Urinary bladder (tissue), 4 donors: ENCODE results near the gene RHBDL1. TPM values are rescaled to one million over a fixed set of nuclear protein-coding genes. Genes with fewer than 3 reads are reported as not detected.
A peak's percentile ranks its signal among the peaks of the same experiment; 100 is the strongest.

Experiments
- DNase-seq: peaks from one replicate; pipeline ENCODE4 v3.0.0-alpha.2; 2015; ENCODE audit errors: extremely low spot score
- H3K27ac ChIP-seq: one replicate; pipeline ENCODE4 v1.5.1; 2013; ENCODE audit warnings: low read depth, mild to moderate bottlenecking, moderate library complexity
- H3K36me3 ChIP-seq: one replicate; pipeline ENCODE4 v1.6.1; 2013; ENCODE audit warnings: mild to moderate bottlenecking, moderate library complexity; ENCODE audit not compliant: insufficient read depth
- H3K4me1 ChIP-seq: one replicate; pipeline ENCODE4 v1.6.1; 2013; ENCODE audit warnings: mild to moderate bottlenecking, moderate library complexity; ENCODE audit not compliant: insufficient read depth
- H3K4me3 ChIP-seq: one replicate; pipeline ENCODE4 v1.5.1; 2013; ENCODE audit warnings: low read depth, low read length
- WGBS: extraction: QIAGEN DNeasy Blood & Tissue Kit; methylation state at CpG from one replicate; pipeline ENCODE4 v1.1.7; 2013; 5-methylcytosine and 5-hydroxymethylcytosine counted together
- polyA plus RNA-seq: library from polyadenylated mRNA; stranded (reverse); fragments of 200-250 nt; gene quantifications from one replicate; pipeline ENCODE4 v1.2.3, GENCODE V29; 2013
- total RNA-seq: library from RNA; depleted of rRNA; stranded (reverse); fragments of >200 nt; gene quantifications from one replicate; pipeline ENCODE4 v1.2.3, GENCODE V29; 2014
- donor health status: healthy with polysubstance abuse.
- donor health status: healthy.

RHBDL1 gene
- total and polyA plus RNA-seq, 2 donors = 0.95 to 1.3 TPM

DNA sequence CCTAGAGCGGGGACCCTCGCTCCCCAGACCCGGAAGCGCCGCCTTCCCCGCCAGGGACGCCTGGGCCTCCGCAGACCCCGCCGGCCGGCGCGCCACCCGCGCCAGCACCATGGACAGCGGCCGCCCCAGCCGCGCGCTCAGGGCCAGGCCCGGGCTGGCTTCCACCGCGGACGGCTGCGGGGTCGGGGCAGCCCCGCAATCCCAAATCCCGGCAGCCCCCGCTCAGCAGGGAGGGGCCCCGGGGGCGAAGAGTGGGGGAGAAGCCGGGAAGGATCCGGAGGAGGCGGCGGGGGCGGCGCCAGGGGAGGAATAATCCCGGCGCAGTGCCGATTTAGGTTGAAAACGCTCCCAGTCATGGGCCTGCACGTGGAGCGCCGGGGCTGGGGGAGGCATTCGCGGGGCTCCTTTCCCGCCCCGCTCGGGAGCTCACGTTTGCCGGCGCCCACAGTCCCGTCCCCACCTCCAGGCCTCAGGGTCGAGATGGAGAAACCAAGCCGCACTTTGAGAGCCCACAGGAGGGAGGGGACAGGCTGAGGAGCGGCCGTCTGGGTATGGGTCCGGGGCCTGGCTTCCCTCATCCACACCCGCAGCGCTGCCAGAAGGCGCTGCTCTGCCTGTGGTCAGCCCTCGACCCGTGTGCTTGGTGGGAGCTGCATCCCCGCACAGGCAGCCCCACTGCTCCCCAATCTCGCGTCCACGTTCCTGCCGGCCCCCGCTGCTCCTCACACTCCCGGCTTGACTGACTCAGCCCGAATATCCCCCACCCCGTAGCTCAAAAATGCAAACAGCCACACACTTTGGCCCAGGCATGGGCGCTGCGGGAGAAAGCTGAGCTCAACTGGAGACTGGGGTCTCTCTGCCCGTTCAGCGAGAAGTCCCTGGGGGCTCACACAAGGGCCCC, 25.5 kb downstream of the RHBDL1 start:
- Histone ChIP-seq H3K36me3 (no peaks in the 10 kb centered on the region), H3K4me1 (peaks cover 3% of the 10 kb centered on the region), H3K27ac (no peak overlapping the region), H3K4me3 (no peak overlapping the region)
- DNase-seq = no peak
- 5% methylated on average over 76 of the region's 76 CpGs for WGBS

DNA sequence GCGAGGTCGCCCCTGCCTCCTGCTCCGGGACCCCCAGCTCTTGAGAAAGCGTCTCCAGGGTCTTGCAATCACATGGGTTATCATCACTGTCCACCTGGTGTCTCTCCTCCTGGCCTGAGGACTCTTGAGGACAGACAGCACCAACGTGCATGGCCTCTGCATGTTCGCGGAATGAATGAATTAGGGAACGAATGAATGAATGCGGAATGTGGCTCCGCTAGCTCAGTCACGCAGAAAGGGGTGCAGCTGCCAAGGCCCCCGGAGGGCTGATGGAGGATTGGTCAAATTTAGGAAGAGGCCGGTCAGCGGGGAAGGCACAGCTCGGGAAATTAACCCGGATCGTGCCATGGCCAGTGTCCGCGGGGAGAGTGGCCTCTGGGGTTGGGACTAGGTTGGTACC, 26.9 kb downstream of the RHBDL1 start:
- Histone ChIP-seq H3K4me3 (no peak overlapping the region), H3K4me1 (peaks cover 3% of the 10 kb centered on the region), H3K36me3 (no peaks in the 10 kb centered on the region), H3K27ac (no peak overlapping the region)
- no peak for DNase-seq
- 82% methylated on average over 19 of the region's 19 CpGs for WGBS

GRCh38 chr16:703406-703805, 27.9 kb downstream of the RHBDL1 start:
- Histone ChIP-seq H3K4me3 (no peak overlapping the region), H3K4me1 (peaks cover 3% of the 10 kb centered on the region), H3K27ac (no peak overlapping the region), H3K36me3 (no peaks in the 10 kb centered on the region)
- no peak for DNase-seq
- 81% methylated on average over 12 of the region's 12 CpGs for WGBS

GRCh38 chr16:704047-704446, 28.6 kb downstream of the RHBDL1 start:
- peaks cover 3% of the 10 kb centered on the region for H3K4me1 ChIP-seq
- WGBS = 76% methylated on average over 7 of the region's 7 CpGs
- no peaks in the 10 kb centered on the region for H3K36me3 ChIP-seq
- no peak overlapping the region for H3K4me3 ChIP-seq
- no peak for DNase-seq
- H3K27ac ChIP-seq = no peak overlapping the region

- DNase-seq = no peak
- H3K36me3 ChIP-seq = no peaks in the 10 kb centered on the region
- WGBS = 12% methylated on average over 50 of the region's 50 CpGs
- no peak overlapping the region for H3K27ac ChIP-seq
- H3K4me1 ChIP-seq = peaks cover 3% of the 10 kb centered on the region
- H3K4me3 ChIP-seq = no peak overlapping the region
Observed at GRCh38 chr16:704552-705380, 29.3 kb downstream of the RHBDL1 start.

DNA sequence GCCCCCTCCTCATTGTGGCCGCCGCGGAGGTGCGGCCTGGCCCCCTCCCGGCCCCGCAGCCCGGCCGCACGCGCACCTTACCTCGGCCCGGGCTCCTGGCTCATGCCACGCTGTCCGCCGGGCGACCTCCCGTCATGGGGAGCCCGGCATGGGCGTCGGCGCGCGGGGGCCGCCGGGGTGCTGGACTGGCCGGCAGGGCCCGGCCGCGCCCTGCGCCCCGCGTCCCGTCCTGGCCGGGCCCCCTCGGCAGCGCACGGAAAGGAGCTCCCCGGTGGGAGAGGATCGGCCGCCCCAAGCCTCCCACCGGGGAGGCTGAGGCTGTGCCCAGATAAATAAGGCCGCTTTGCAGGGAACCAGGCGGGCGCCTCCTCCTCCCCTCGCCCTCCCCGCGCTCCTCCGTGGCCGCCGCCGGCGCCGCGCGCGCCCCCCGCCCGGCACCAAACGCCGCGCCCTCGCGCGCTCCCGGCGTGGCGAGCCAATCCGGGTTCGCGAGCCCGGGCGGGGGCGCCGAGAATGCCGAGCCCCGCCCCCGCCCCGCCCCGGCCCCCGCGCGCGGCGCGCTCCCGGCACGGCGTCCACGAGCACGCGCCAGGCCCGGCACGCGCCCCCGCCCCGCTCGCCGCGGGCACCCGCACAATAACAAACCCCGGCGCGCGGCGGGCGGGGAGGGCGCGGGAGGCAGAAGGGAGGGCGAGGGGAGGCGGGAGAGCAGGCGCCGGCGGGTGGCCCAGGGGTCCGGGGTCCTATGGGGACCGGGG, 30.1 kb downstream of the RHBDL1 start, which contains the start of gene FBXL16:
TSS of gene FBXL16 (minus strand) at position 371 of the 758 bp plus-strand sequence. CDS start 8,396 bp downstream, outside the sequence.
- Histone ChIP-seq H3K36me3 (no peaks in the 10 kb centered on the region), H3K4me3 (peak within 1 kb of the TSS; percentile 25)
- 1% methylated on average over 113 of the region's 115 CpGs for WGBS

DNA sequence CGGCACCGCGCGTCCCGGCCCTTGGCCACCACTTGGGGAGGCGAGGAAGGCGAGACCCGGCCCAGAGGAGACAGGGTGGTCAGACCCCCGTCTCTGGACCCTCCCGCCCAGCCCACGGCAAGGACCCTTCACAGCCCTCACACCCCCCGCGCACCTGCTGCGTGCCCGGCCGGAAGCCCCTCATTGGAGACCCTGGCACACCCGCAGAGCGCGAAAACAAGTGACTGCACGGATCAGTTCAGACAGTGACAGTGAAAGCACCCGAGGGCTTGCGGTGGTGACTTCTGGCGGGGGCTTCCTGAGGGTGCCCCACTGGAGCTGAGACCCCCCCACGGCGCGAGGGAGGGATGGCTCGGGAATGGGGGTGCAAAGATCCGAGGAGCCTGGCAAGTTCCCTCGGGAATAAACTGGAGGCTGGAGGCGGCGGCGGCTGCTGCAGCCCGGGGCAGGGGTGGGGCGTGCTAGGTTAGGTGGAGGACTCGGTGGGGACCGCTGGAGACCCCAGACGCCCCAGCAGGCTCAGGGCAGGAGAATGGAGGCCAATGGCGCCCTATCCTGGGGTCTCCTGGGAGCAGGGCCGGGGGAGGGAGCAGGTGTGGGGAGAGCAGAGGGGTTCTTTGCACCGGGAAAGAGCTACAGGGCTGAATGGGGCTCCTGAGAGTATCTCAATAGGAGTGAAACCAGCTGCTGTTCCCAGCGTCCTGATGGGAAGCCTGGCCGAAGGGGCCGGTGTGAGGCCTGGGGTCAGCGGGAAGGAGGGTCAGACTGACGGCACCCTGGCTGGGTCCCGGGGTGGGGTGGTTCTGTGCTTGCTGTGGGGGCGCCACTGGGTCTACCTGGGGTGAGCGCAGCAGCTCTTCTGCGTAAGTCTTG, 31.0 kb downstream of the RHBDL1 start:
- WGBS = 4% methylated on average over 49 of the region's 49 CpGs
- Histone ChIP-seq H3K36me3 (no peaks in the 10 kb centered on the region), H3K4me3 (no peak overlapping the region), H3K4me1 (peaks cover 3% of the 10 kb centered on the region), H3K27ac (no peak overlapping the region)
- no peak for DNase-seq

More for the DNA sequence above, 30.1 kb downstream of the RHBDL1 start, which contains the start of gene FBXL16:
- no peak within 1 kb of the TSS for H3K27ac ChIP-seq
- DNase-seq = no peak
- peaks cover 3% of the 10 kb centered on the region for H3K4me1 ChIP-seq

DNA sequence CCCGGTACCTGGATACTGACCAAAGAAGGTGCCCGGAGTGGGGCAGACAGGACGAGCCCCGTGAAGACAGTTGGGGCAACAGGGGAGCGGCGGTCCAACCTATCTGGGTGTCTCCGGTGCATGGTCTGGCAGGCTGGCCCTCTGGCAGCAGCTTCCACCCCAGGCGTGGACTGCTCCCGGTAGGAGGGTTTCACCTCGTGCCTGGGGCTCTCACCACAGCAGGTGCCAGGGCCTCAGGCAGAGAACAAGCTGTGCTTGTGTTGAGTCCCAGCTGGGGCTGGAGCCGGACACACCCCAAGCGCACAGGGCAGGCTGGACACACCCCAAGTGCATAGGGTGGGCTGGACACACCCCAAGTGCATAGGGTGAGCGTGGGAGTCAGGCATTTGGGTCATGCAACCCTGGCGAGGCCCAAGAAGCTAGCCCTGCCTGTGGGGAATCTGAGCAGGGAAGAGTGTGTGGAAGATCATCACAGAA, 31.6 kb downstream of the RHBDL1 start:
- 40% methylated on average over 14 of the region's 14 CpGs for WGBS
- no peaks in the 10 kb centered on the region for H3K36me3 ChIP-seq
- H3K4me1 ChIP-seq = peaks cover 3% of the 10 kb centered on the region
- H3K27ac ChIP-seq = no peak overlapping the region
- H3K4me3 ChIP-seq = no peak overlapping the region
- no peak for DNase-seq

DNA sequence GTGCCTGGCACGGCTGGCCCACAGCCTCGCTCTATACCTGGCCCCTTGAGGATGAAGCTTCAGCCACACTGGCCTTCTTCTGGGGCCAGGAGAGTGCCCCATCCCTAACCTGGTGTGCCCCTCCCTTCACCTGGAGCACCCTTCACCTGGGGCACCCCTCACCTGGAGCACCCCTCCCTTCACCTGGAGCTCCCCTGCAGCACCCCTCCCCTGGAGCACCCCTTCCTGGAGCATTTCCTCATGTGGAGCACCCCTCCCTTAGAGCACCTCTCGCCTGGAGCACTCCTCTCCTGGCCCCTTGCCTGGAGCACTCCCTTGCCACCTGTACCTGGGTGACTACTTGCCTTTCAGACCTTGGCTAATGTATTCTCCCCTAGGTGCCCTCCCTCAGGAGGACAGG, 32.5 kb downstream of the RHBDL1 start:
- WGBS = 55% methylated on average over 3 of the region's 3 CpGs
- Histone ChIP-seq H3K27ac (no peak overlapping the region), H3K36me3 (no peaks in the 10 kb centered on the region), H3K4me3 (no peak overlapping the region), H3K4me1 (peaks cover 3% of the 10 kb centered on the region)
- DNase-seq = no peak

GRCh38 chr16:708959-709358, 33.5 kb downstream of the RHBDL1 start:
- Histone ChIP-seq H3K4me3 (no peak overlapping the region), H3K36me3 (no peaks in the 10 kb centered on the region), H3K27ac (no peak overlapping the region), H3K4me1 (peaks cover 3% of the 10 kb centered on the region)
- 76% methylated on average over 4 of the region's 4 CpGs for WGBS
- no peak for DNase-seq

- Histone ChIP-seq H3K4me1 (peaks cover 3% of the 10 kb centered on the region), H3K27ac (no peak overlapping the region), H3K4me3 (no peak overlapping the region), H3K36me3 (no peaks in the 10 kb centered on the region)
- no peak for DNase-seq
- 19% methylated on average over 30 of the region's 30 CpGs for WGBS
Observed at GRCh38 chr16:709566-710499, 34.4 kb downstream of the RHBDL1 start.
